GM18502 (cell line): ENCODE data around the gene ZSCAN25.
"Not testable (repeated sequence)": the region's sequence is repeated elsewhere in the genome, so short reads cannot be mapped to it uniquely, and the experiment has no call there.

Experiments used
- ATAC-seq: cut with Tn5 transposase; IDR thresholded peaks from one replicate; pipeline ENCODE4 v1.9.1; 2021; ENCODE audit warnings: mild to moderate bottlenecking; ENCODE audit not compliant: unreplicated experiment, poor library complexity

The ZSCAN25 gene

GRCh38 chr7:99642027-99642426, 25.3 kb downstream of the ZSCAN25 start:
- no peak for ATAC-seq

- no peak for ATAC-seq
Observed at GRCh38 chr7:99643464-99643863, 26.7 kb downstream of the ZSCAN25 start.

GRCh38 chr7:99644431-99644830, 27.7 kb downstream of the ZSCAN25 start:
- no peak for ATAC-seq

GRCh38 chr7:99645590-99645989, 28.8 kb downstream of the ZSCAN25 start:
- no peak for ATAC-seq

GRCh38 chr7:99648843-99649242, 32.1 kb downstream of the ZSCAN25 start:
- ATAC-seq = no peak

- no peak for ATAC-seq
Observed at GRCh38 chr7:99651290-99651689, 34.5 kb downstream of the ZSCAN25 start.

- ATAC-seq = no peak
Observed at GRCh38 chr7:99652671-99653070, 35.9 kb downstream of the ZSCAN25 start.

GRCh38 chr7:99653269-99653668, 36.5 kb downstream of the ZSCAN25 start:
- ATAC-seq = not testable (repeated sequence)

GRCh38 chr7:99653754-99654153, 37.0 kb downstream of the ZSCAN25 start:
- ATAC-seq = no peak

- not testable (repeated sequence) for ATAC-seq
Observed at GRCh38 chr7:99654626-99655025, 37.9 kb downstream of the ZSCAN25 start.

GRCh38 chr7:99657879-99658278, 41.1 kb downstream of the ZSCAN25 start:
- ATAC-seq = not testable (repeated sequence)

- no peak for ATAC-seq
Observed at GRCh38 chr7:99665312-99666012, 48.7 kb downstream of the ZSCAN25 start.

GRCh38 chr7:99666013-99666395, 49.3 kb downstream of the ZSCAN25 start:
- no peak for ATAC-seq

GRCh38 chr7:99667179-99667578, 50.4 kb downstream of the ZSCAN25 start:
- ATAC-seq = no peak

- ATAC-seq = no peak
Observed at GRCh38 chr7:99668541-99668940, 51.8 kb downstream of the ZSCAN25 start.

- ATAC-seq = no peak
Observed at GRCh38 chr7:99669782-99670181, 53.0 kb downstream of the ZSCAN25 start.

- ATAC-seq = no peak
Observed at GRCh38 chr7:99672573-99672972, 55.8 kb downstream of the ZSCAN25 start.

- ATAC-seq = no peak
Observed at GRCh38 chr7:99674995-99675742, 58.4 kb downstream of the ZSCAN25 start.

GRCh38 chr7:99677013-99677647, 60.4 kb downstream of the ZSCAN25 start:
- no peak for ATAC-seq

- ATAC-seq = no peak
Observed at GRCh38 chr7:99677648-99678045, 60.9 kb downstream of the ZSCAN25 start.

GRCh38 chr7:99679032-99679399, 62.3 kb downstream of the ZSCAN25 start:
- no peak for ATAC-seq
